Lower lobe of right lung (tissue), 2 donors: ENCODE results near the gene LPO. TPM values are rescaled to one million over a fixed set of nuclear protein-coding genes. Genes with fewer than 3 reads are reported as not detected.
A peak's percentile ranks its signal among the peaks of the same experiment; 100 is the strongest.

Experiments
- ATAC-seq, 2 donors: fragments of 200-7000 bp; cut with Tn5 transposase; one replicate each; pipeline ENCODE4 v1.9.1; 2020 to 2022; ENCODE audit warnings: mild to moderate bottlenecking in 2 of 2, moderate library complexity in 2 of 2
- DNase-seq: peaks from one replicate; pipeline ENCODE4 v3.0.0-alpha.2; 2020
- H3K27ac ChIP-seq: fragments of 200-600 bp; one replicate; pipeline ENCODE4 v1.8.0; 2022
- H3K27me3 ChIP-seq: fragments of 200-600 bp; one replicate; pipeline ENCODE4 v1.8.0; 2022; ENCODE audit warnings: low read depth
- H3K36me3 ChIP-seq: fragments of 200-600 bp; one replicate; pipeline ENCODE4 v1.8.0; 2022; ENCODE audit warnings: mild to moderate bottlenecking
- H3K4me1 ChIP-seq: fragments of 200-600 bp; one replicate; pipeline ENCODE4 v1.8.0; 2022
- H3K4me3 ChIP-seq: fragments of 200-600 bp; one replicate; pipeline ENCODE4 v1.8.0; 2022; ENCODE audit warnings: mild to moderate bottlenecking
- H3K9me3 ChIP-seq: fragments of 200-600 bp; one replicate; pipeline ENCODE4 v1.8.0; 2022
- intact Hi-C: fragments of 100-400 bp; cut with DNase I; formaldehyde crosslinking; loops from one replicate; pipeline ENCODE4 v1.11.0; 2022
- total RNA-seq: library from RNA; stranded (reverse); fragmentation: NEBNext Ultra II Directional; extraction: Animal tissue kit (Norgen Biotek cat#: 25700); gene quantifications from one replicate; pipeline ENCODE4 v1.2.1, GENCODE V29; 2021
- TF ChIP-seq, protein P1 (sequence below): fragments of 200-600 bp; IDR thresholded peaks from one replicate; pipeline ENCODE4 v1.8.0; 2022; ENCODE audit warnings: antibody characterized with exemption, mild to moderate bottlenecking
- donor health status: DM: no; HTN: yes; CAD: no; lungs with severe emphysema.

The LPO gene
- total RNA-seq, 1 donor from 2014 or later, result not detected

DNA sequence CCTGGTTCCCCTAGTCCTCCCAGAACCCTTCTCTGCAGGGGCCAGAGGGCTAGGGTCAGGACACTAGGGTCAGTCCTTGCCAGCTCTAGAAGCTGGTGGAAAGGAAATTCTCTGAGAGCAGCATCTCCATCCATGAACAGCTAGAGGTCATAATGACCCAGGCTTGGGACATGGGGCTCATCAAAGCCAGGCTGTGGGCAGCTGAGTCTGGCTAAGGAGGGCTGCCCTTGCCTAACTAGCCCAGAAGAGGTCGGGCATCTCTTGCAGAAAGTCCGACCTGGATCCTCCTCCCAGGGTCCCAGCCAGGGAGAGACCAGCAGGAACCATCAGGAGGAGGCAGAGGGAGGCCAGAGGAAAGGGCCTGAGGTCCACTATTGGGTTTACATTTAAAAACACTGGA, 38.0 kb downstream of the LPO start:
- TF ChIP-seq, protein P1, sequence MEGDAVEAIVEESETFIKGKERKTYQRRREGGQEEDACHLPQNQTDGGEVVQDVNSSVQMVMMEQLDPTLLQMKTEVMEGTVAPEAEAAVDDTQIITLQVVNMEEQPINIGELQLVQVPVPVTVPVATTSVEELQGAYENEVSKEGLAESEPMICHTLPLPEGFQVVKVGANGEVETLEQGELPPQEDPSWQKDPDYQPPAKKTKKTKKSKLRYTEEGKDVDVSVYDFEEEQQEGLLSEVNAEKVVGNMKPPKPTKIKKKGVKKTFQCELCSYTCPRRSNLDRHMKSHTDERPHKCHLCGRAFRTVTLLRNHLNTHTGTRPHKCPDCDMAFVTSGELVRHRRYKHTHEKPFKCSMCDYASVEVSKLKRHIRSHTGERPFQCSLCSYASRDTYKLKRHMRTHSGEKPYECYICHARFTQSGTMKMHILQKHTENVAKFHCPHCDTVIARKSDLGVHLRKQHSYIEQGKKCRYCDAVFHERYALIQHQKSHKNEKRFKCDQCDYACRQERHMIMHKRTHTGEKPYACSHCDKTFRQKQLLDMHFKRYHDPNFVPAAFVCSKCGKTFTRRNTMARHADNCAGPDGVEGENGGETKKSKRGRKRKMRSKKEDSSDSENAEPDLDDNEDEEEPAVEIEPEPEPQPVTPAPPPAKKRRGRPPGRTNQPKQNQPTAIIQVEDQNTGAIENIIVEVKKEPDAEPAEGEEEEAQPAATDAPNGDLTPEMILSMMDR, result no peak
- no peak for ATAC-seq
- no peak overlapping the region for H3K4me3 ChIP-seq
- no peak for DNase-seq
- H3K36me3 ChIP-seq, result no peaks in the 10 kb centered on the region
- H3K4me1 ChIP-seq, result no peaks in the 10 kb centered on the region
- intact Hi-C loops, result no loop called here
- no peaks in the 10 kb centered on the region for H3K9me3 ChIP-seq
- H3K27me3 ChIP-seq, result peaks cover 13% of the 10 kb centered on the region
- no peak overlapping the region for H3K27ac ChIP-seq

DNA sequence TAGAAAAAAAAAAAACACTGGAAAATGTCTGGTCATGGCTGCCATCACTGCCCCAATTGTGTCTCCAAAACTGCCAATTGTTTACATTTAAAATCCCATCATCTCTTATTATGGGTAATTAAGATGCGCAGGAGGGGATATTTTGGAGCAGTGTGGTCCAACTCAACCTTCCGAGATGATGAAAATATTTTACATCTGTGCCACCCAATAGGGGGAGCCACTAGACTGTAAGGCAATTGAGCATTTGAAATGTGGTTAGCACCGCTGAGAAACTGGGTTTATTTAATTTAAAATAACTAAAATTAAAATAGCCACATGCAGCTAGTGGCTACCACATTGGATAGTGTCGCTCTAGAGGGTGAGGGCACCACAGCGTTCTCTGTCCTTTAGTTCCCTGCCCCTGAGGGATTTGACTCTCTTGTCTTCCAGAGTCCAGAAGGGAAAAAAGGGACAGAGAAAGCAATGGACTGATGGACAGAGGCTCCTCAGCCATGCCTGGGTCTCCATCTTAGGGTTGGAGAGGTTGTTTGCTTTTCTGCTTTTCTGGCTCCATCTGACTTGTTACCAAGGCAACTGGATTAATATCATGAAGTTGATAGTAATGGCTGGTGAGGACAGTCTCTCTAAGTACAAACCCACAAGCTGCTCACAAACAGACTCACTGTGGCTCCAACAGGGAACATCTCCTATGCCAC, 38.9 kb downstream of the LPO start:
- Histone ChIP-seq H3K9me3 (no peaks in the 10 kb centered on the region), H3K27ac (no peak overlapping the region), H3K4me1 (no peaks in the 10 kb centered on the region), H3K4me3 (no peak overlapping the region), H3K27me3 (peaks cover 13% of the 10 kb centered on the region), H3K36me3 (no peaks in the 10 kb centered on the region)
- TF ChIP-seq, protein P1, result peak; percentile 29
- ATAC-seq (no peak), DNase-seq (no peak)
- intact Hi-C loops, result no loop called here

- no peaks in the 10 kb centered on the region for H3K4me1 ChIP-seq
- DNase-seq, result no peak
- intact Hi-C loops, result no loop called here
- no peak overlapping the region for H3K27ac ChIP-seq
- TF ChIP-seq, protein P1, result no peak
- no peaks in the 10 kb centered on the region for H3K36me3 ChIP-seq
- H3K27me3 ChIP-seq, result peaks cover 13% of the 10 kb centered on the region
- H3K9me3 ChIP-seq, result no peaks in the 10 kb centered on the region
- H3K4me3 ChIP-seq, result no peak overlapping the region
- peak in 1 of 2 donors; percentile 8 for ATAC-seq
These were observed 39.6 kb downstream of the LPO start for GRCh38 chr17:58277802-58278595.

- TF ChIP-seq, protein P1, result no peak
- peaks cover 13% of the 10 kb centered on the region for H3K27me3 ChIP-seq
- intact Hi-C loops, result no loop called here
- H3K27ac ChIP-seq, result no peak overlapping the region
- H3K4me3 ChIP-seq, result peak overlapping the region; percentile 44
- no peaks in the 10 kb centered on the region for H3K4me1 ChIP-seq
- ATAC-seq (peak; percentile 50 to 57), DNase-seq (no peak)
- H3K36me3 ChIP-seq, result no peaks in the 10 kb centered on the region
- H3K9me3 ChIP-seq, result no peaks in the 10 kb centered on the region
These were observed 40.3 kb downstream of the LPO start for GRCh38 chr17:58278661-58279015.

DNA sequence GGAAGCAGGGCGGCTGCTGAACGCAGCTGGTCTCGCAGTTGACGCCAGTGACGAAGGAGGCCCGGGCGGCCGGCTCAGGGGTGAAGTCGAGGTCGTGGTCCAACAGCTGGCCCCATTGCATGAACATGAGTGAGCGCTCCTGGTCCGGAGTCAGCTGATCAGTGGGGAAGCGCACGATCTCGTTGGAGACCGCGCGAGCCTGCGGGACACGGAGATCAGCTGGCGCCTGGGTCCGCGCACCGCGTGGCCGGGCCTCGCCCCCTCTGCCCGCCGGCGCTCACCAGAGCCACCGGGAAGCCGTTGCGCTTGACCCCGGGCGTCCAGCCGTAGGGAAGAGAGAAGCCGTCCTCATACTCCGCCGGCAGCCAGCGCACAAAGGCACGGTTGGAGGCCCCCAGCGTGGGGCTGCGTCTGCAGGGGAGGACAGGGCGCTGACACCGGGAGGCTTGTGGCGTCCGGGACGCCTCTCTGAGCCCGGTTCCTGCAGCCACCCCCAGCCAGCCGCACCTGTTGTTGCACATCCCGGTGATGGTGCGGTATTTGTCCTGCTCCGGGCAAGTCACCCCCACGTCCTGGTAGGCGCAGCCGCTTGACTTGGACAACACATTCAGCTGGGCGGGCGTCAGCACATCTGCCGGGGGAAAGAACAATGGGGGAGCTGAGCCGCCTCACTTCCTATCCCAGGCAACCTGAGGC, 40.8 kb downstream of the LPO start:
- Histone ChIP-seq H3K9me3 (no peaks in the 10 kb centered on the region), H3K4me3 (peak overlapping the region; percentile 44), H3K4me1 (no peaks in the 10 kb centered on the region), H3K27me3 (peaks cover 13% of the 10 kb centered on the region), H3K27ac (no peak overlapping the region), H3K36me3 (no peaks in the 10 kb centered on the region)
- ATAC-seq, result peak; percentile 64 to 71
- intact Hi-C loops, result no loop called here
- DNase-seq, result peak; percentile 70
- TF ChIP-seq, protein P1, result no peak
